GM12872 (cell line): ENCODE results near the gene RREB1.

Experiments used
- CTCF ChIP-seq: IDR thresholded peaks from 3 replicates; pipeline ENCODE4 v1.5.1; 2011; ENCODE audit warnings: low read depth, mild to moderate bottlenecking, low read length, moderate library complexity; ENCODE audit not compliant: insufficient read depth

RREB1 gene

GRCh38 chr6:7261032-7261841, 153.5 kb downstream of the RREB1 start:
- no peak for TF ChIP-seq CTCF

GRCh38 chr6:7261852-7262461, 154.2 kb downstream of the RREB1 start:
- TF ChIP-seq CTCF, result no peak

- no peak for TF ChIP-seq CTCF
These were observed 155.2 kb downstream of the RREB1 start for GRCh38 chr6:7262746-7263518.

- no peak for TF ChIP-seq CTCF
These were observed 156.3 kb downstream of the RREB1 start for GRCh38 chr6:7264041-7264440.

GRCh38 chr6:7264686-7265384, 157.1 kb downstream of the RREB1 start:
- no peak for TF ChIP-seq CTCF

- no peak for TF ChIP-seq CTCF
These were observed 159.3 kb downstream of the RREB1 start for GRCh38 chr6:7267071-7267465.
